NCI-H2029 (cell line): ENCODE data around the gene PPM1G.
"Not testable (repeated sequence)": the region's sequence is repeated elsewhere in the genome, so short reads cannot be mapped to it uniquely, and the experiment has no call there.

Experiments used
- DNase-seq: peaks from one replicate; lab custom pipeline; 2025; lab: John Stamatoyannopoulos, UW

PPM1G gene

GRCh38 chr2:27375513-27376099 lies 33.8 kb downstream of the PPM1G start:
- DNase-seq: no peak

- no peak for DNase-seq
These were observed 35.8 kb downstream of the PPM1G start for GRCh38 chr2:27373567-27373966.

- no peak for DNase-seq
These were observed 36.5 kb downstream of the PPM1G start for GRCh38 chr2:27372937-27373336.

DNA sequence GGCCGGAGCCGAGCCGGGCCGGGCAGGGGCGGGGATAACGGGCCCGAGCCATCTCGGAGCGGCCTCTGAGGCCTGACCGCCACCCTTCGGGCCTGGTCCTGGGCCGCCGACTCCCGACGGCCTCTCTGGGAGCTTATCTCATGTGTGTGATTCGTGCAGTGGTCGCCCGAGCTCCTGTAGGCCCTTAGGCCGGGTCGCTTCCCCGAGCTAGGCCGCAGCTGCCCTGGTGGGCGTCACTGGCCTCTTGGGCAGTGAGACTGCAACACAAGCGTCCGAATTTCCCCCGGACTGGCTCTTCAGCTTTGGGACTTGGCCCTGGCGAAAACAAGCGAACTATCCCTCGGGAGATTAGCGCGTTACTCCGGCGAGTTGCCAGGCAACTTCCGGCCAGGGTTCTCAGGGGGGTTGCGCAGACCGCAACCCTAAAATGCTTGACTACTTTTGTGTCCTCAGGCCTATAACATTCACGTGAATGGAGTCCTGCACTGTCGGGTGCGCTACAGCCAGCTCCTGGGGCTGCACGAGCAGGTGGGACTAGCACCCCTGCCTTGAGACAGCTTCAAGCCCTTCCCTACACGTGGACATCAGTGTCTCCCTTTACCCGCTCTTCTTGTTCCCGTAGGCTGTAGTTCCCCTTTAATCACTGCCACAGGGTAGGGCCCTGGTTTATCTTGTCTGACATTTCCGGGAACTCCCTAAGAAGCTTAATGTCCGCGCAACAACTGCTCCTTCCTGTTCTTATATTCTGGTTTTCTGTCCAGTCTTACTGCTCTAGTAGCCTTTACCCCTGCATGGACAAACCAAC lies 38.4 kb downstream of the PPM1G start:
- no peak for DNase-seq

GRCh38 chr2:27370026-27370815 lies 39.2 kb downstream of the PPM1G start, which contains the start of the genes EIF2B4 and SNX17:
Gene EIF2B4 (minus strand): TSS chr2:27370338. CDS start chr2:27370314, 24 bp downstream.
Gene SNX17 (plus strand): TSS chr2:27370616. CDS start chr2:27370744, 128 bp downstream.
- peak; percentile 96 for DNase-seq

DNA sequence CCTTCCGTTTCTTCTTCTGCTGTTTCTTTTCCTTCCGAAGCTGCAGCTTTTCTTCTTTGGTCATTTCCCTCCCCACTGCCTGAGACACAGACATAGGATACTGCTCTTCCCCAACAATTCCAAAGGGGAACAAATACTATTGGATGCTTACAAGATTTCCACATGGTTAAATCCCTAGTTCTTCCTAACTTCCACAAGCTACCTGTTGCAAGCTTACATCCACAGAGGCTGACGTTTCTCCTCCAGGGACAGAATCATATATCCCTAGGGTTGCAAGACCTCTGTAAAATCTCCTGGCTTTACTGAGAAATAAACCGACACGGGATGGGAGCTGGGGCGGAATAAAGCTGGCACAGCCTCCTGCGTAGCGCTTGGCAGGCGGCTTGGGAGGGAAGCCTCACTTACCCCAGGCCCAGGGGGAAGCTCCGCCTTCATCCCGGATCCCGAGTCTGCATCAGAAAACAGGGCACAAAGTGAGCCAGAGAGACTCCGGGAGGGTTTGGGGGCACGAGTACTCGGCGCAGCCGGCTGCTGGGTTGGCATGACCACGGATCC lies 39.8 kb downstream of the PPM1G start:
- peak; percentile 43 for DNase-seq

DNA sequence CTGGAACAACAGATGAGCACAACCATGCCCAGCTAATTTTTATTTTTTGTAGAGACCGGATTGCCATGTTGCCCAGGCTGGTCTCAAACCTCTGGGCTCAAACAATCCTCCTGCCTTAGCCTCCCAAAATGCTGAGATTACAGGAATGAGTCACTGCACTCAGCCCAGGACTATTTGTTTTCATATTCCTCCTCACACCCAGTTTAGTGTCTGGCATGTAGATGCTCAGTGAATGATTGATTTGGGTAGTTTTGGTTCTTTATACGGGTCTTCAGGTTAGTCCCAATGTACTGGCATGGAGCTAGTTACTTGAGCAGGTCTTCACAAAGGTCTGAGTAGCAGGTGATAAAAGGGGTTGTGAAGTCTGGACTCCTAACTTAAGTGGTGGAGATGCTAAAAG lies 45.5 kb downstream of the PPM1G start:
- no peak for DNase-seq

DNA sequence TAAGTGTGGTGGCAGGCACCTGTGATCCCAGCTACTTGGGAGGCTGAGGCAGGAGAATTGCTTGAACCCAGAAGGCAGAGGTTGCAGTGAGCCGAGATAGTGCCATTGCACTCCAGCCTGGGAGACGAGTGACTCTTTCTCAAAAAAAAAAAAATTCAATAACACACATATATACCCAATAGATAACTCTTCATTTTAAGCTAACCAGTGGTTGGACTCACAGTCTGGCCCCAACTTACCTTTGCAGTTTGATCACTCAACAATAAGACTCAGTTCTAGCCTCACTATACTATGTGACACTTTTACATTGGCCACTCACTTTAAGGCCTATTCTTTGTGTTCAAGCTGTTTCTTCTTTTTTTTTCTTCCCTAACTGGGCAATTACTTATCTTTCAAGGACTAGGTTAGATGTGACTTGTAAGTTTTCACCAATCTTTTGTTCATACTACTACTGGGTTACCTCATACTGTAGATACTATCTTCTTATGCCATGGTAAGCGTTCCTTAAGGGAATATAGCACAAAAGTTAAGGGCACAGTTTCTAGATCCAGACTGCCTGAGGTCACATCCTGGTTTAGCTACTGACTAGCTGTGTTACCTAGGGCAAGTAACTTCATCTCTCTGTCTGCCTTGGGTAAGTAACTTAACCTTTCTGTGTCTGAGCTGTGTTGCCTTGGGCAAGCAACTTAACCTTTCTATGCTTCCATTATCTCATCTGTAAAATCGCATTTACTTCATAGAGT lies 46.5 kb downstream of the PPM1G start:
- DNase-seq: no peak

DNA sequence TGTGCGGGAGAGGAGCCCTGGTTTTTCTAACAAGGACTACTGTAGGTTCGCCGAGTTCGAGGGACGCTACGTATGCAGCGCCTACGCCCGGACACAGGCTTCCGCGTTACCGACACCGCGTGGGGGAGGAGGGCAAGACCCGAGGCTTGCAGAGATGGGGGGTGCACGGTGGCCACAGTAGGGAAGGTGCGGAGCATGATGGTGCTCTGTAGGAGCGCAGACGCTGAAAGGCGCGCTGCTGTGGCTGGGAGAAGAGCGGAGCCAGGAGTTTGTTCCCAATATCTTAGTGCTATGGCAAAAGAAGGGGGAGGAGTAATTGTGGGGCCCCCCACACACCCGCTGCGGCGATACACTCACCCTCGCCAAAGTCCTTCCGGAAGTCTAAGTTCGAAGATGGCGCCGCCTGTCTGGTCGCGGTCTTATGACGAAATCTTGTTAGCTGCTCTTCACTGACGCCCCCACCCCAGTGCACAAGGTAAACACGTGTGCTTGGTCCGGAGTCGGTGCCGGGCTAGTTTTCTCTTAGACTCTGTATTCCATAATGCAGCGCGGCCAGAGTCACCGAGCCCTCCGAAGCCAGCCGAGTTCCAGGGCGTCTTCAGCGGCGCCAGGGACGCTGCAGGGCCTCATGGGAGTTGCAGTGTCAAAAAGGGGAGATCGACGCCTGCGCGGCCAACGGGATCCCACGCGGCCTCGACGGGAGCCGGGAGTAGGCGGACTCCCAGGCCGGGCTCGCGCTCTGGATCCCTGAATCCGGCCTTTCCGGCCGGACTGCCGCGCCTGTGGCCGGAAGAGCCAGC lies 52.8 kb downstream of the PPM1G start, which contains the start of gene GTF3C2:
TSS of gene GTF3C2 (minus strand) at position 383 of the 800 bp plus-strand sequence. CDS start 13,210 bp downstream, outside the sequence.
- peak; percentile 88 for DNase-seq

- DNase-seq: peak; percentile 29
These were observed 53.4 kb downstream of the PPM1G start for GRCh38 chr2:27356056-27356381.

DNA sequence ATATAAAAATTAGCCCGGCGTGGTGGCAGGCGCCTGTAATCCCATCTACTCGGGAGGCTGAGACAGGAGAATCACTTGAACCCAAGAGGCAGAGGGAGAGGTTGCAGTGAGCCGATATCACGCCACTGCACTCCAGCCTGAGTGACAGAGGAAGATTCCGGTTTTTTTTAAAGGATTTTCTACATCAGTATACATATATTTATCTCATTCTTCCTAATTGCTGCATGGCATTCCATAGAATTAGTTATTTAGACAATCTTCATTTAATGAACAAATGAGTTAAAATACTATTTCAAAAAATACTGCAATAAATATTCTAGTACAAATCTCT lies 54.8 kb downstream of the PPM1G start:
- no peak for DNase-seq

- no peak for DNase-seq
These were observed 55.4 kb downstream of the PPM1G start for GRCh38 chr2:27353762-27354596.

DNA sequence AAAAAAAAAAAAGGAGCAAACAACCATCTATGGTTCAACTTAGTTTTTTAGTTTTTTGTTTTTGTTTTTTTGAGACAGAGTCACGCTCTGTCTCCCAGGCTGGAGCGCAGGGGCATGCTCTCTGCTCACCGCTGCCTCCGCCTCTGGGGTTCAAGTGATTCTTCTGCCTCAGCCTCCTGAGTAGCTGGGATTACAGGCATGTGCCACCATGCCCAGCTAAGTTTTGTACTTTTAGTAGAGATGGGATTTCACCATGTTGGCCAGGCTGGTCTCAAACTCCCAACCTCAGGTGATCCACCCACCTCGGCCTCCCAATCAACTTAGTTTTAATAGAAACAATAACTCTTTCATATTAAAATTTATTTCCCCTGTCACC lies 56.0 kb downstream of the PPM1G start:
- not testable (repeated sequence) for DNase-seq

DNA sequence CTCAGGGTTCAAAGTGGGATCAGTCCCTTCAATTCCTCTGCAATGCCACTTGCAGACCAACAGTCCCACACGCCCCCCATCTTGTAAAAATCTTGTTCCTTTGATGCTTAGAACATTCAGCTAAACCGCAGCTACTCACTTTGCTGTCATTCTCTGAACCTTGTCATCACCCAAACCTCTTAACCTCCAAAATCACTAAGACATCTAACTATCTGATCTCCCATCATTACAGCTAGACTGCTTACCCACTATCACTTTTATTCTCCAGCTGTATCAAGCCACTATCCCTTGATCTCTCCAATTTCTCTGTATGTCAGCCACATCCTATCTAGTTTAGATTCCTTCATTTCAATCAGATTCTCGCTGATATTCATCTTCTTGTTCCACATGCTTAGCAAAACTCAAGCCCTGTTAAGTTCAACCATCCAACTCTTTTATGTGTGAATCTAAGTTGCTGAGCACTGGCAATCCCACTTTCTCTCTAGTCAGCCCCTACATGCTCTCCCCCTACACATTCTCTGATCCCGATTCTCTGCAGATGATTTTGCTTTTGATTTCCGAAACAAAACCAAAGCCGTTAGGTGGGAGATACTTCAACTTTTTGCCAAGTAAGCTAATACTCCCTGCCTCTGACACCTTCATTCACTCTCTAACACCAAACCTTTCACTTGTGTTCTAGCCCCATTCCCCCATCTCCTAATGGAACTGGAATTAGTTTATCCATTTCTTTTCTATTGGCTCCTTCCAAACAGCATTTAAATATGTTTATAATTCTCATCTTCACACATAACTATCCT lies 57.4 kb downstream of the PPM1G start:
- no peak for DNase-seq

DNA sequence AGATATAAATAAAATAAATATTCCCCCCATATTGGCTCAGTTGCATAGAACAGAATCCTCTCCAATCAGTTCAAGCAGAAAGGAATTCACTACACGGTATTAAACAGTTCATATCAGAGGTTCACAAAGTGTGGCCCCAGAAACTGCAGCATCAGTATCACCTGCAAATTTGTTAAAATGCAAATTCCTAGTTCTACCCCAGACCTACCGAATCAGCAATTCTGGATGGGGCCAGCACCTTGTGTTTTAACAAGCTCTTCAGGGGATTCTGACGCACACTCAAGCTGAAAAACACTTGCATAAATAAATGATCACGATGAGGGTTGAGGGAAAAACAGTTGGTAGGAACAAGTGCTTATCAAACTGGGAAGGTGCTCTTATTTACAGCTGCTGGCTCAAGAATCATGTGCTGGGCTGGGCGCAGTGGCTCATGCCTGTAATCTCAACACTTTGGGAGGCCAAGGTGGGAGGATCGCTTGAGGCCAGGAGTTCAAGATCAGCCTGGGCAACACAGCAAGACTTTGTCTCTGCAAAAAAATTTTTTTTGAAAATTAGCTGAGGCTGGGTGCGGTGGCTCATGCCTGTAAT lies 59.2 kb downstream of the PPM1G start:
- DNase-seq: no peak

DNA sequence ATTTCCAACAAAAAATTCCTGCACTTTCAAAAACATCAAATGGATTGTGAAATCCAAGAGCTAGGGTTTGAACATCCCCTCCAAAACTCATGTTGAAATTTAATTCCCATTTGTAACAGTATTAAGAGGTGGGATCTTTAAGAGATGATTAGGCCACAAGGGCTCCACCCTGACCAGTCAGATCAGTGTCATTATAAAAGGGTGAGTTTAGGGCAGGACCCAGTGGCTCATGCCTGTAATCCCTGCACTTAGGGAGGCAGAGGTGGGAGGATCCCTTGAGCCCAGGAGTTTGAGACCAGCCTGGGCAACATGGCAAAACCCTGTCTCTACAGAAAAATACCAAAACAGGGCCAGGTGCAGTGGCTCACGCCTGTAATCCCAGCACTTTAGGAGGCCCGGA lies 61.8 kb downstream of the PPM1G start:
- DNase-seq: no peak

GRCh38 chr2:27336173-27336572 lies 73.2 kb downstream of the PPM1G start:
- no peak for DNase-seq

DNA sequence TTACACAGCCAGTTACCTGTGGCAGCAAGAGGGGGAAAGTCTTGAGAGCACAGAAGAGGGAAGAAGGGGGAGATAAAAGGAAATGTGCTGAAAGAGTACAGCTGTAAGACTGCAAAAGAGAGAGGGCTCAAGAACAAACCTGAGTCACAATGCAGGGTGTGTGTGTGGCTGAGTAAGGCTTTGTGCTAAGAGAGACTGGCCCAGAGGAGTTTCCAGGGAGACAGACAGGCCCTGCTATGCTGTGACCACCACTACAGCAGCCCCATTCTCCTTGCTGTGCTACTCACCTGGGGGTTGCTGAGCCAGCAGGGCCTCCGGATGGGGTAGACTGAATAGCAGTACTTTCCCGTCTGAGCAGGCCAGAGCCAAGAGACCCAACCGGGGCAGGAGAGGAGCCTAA lies 74.1 kb downstream of the PPM1G start:
- DNase-seq: no peak
